SK-N-SH (cell line): ENCODE results near the gene TMEM134. TPM values are rescaled to one million over a fixed set of nuclear protein-coding genes. Genes with fewer than 3 reads are reported as not detected.

Experiments
- CTCF ChIA-PET: fragments of 300-600, 350-600 bp; formaldehyde crosslinking; extraction: SDS; loops from one replicate; lab custom pipeline; 2021; lab: Yijun Ruan, JAX
- POLR2A ChIA-PET: fragments of 350-600 bp; sonication (Branson Sonifier 250); formaldehyde crosslinking; extraction: SDS; loops from one replicate; lab custom pipeline; 2020; ENCODE audit warnings: antibody characterized with exemption, inconsistent platforms; lab: Yijun Ruan, JAX
- DNase-seq: peaks from one replicate; pipeline ENCODE4 v3.0.0; 2012
- H2AFZ ChIP-seq: fragments of 200-600 bp; sonication (generic); 2 replicates; pipeline ENCODE4 v1.8.1; 2016; ENCODE audit warnings: antibody characterized with exemption, mild to moderate bottlenecking, low read depth
- H3F3A ChIP-seq: fragments of 200-600 bp; sonication (generic); replicated peaks from 2 replicates; pipeline ENCODE3; 2016; ENCODE audit warnings: antibody characterized with exemption, mild to moderate bottlenecking; ENCODE audit not compliant: insufficient read depth
- H3K27ac ChIP-seq, 2 experiments: fragments of 200-500 bp in 1 of 2; fragments of 200-600 bp in 1 of 2; sonication (Bioruptor generic) in 1 of 2; sonication (generic), shearing (Covaris generic) in 1 of 2; 2 replicates each; pipeline versions ENCODE4 v1.5.1 to v1.6.1; 2014 to 2016; ENCODE audit warnings: low read depth in 2 of 2, inconsistent platforms in 1 of 2, low read length in 1 of 2, mild to moderate bottlenecking in 1 of 2, mixed read lengths in 1 of 2
- H3K27me3 ChIP-seq: fragments of 200-600 bp; sonication (generic), shearing (Covaris generic); 2 replicates; pipeline ENCODE4 v1.6.1; 2016; ENCODE audit warnings: mixed run types; ENCODE audit not compliant: insufficient read depth
- H3K36me3 ChIP-seq, 2 experiments: fragments of 200-500 bp in 1 of 2; fragments of 200-600 bp in 1 of 2; sonication (Bioruptor generic) in 1 of 2; sonication (generic) in 1 of 2; replicated peaks in 1 of 2; 2 replicates each; pipeline versions ENCODE3 to v1.5.1; 2014 to 2016; ENCODE audit warnings: low read length in 1 of 2, mild to moderate bottlenecking in 1 of 2; ENCODE audit not compliant: insufficient read depth in 2 of 2, control insufficient read depth in 1 of 2
- H3K4me1 ChIP-seq, 2 experiments: fragments of 200-500 bp in 1 of 2; fragments of 200-600 bp in 1 of 2; sonication (Bioruptor generic) in 1 of 2; sonication (generic), shearing (Covaris generic) in 1 of 2; 2 replicates each; pipeline versions ENCODE4 v1.5.1 to v1.6.1; 2014 to 2016; ENCODE audit warnings: low read depth in 1 of 2, low read length in 1 of 2, mixed run types in 1 of 2; ENCODE audit not compliant: insufficient read depth in 2 of 2, control insufficient read depth in 1 of 2
- H3K4me2 ChIP-seq: fragments of 200-600 bp; sonication (generic), shearing (Covaris generic); 2 replicates; pipeline ENCODE4 v1.6.1; 2017; ENCODE audit warnings: mixed run types
- H3K4me3 ChIP-seq, 2 experiments: fragments of 200-500 bp in 1 of 2; fragments of 200-600 bp in 1 of 2; sonication (Bioruptor generic) in 1 of 2; sonication (generic), shearing (Covaris generic) in 1 of 2; 2 replicates each; pipeline versions ENCODE4 v1.5.1 to v1.8.1; 2014 to 2016; ENCODE audit warnings: low read depth in 2 of 2, inconsistent platforms in 1 of 2, low read length in 1 of 2, mild to moderate bottlenecking in 1 of 2, mixed read lengths in 1 of 2, moderate library complexity in 1 of 2
- H3K79me2 ChIP-seq: fragments of 200-600 bp; sonication (generic); 2 replicates; pipeline ENCODE4 v1.8.1; 2017; ENCODE audit warnings: mild to moderate bottlenecking; ENCODE audit not compliant: insufficient read depth
- H3K9ac ChIP-seq: fragments of 200-600 bp; sonication (generic); 2 replicates; pipeline ENCODE4 v1.6.1; 2017; ENCODE audit warnings: mixed run types
- H3K9me2 ChIP-seq: fragments of 200-600 bp; sonication (generic); 2 replicates; pipeline ENCODE4 v1.6.1; 2017; ENCODE audit warnings: mixed run types
- H3K9me3 ChIP-seq: fragments of 200-600 bp; sonication (generic); 2 replicates; pipeline ENCODE4 v1.6.1; 2017; ENCODE audit warnings: mixed run types, mild to moderate bottlenecking, moderate library complexity
- H4K20me1 ChIP-seq: fragments of 200-600 bp; sonication (generic); 2 replicates; pipeline ENCODE4 v1.6.1; 2017; ENCODE audit warnings: mild to moderate bottlenecking, mixed run types; ENCODE audit not compliant: insufficient read depth
- CHD2 ChIP-seq: fragments of 150-350 bp; IDR thresholded peaks from 2 replicates; pipeline ENCODE4 v1.6.1; 2018; ENCODE audit warnings: low read length; ENCODE audit not compliant: partially characterized antibody
- EZH2phosphoT487 ChIP-seq: fragments of 200-600 bp; sonication (generic); IDR thresholded peaks from 2 replicates; pipeline ENCODE4 v1.6.1; 2017; ENCODE audit warnings: low read depth, mixed run types, mild to moderate bottlenecking, antibody characterized with exemption, moderate library complexity, borderline replicate concordance
- GATA2 ChIP-seq: sonication (generic); formaldehyde crosslinking; IDR thresholded peaks from 2 replicates; pipeline ENCODE4 v1.5.0; 2020; ENCODE audit warnings: mild to moderate bottlenecking, missing genetic modification reagents
- MXI1 ChIP-seq: IDR thresholded peaks from 2 replicates; pipeline ENCODE4 v1.6.1; 2012; ENCODE audit warnings: mild to moderate bottlenecking, low read depth, low read length, improper control_type of control experiment
- POLR2AphosphoS5 ChIP-seq: IDR thresholded peaks from 2 replicates; pipeline ENCODE4 v1.6.1; 2012; ENCODE audit warnings: low read depth, low read length
- RXRA ChIP-seq: IDR thresholded peaks from 2 replicates; pipeline ENCODE4 v1.4.0; 2012; ENCODE audit warnings: low read depth, mild to moderate bottlenecking, borderline replicate concordance
- TAF1 ChIP-seq: IDR thresholded peaks from 2 replicates; pipeline ENCODE4 v1.6.1; 2012; ENCODE audit warnings: low read depth, mild to moderate bottlenecking, low read length, moderate library complexity, borderline replicate concordance
- TCF12 ChIP-seq: IDR thresholded peaks from 2 replicates; pipeline ENCODE4 v1.4.0; 2012
- YY1 ChIP-seq: IDR thresholded peaks from 2 replicates; pipeline ENCODE4 v1.4.0; 2012; ENCODE audit warnings: low read depth, mild to moderate bottlenecking
- WGBS: methylation state at CpG from one replicate; pipeline ENCODE4 v1.1.6; 2017; ENCODE audit warnings: low lambda C conversion rate; 5-methylcytosine and 5-hydroxymethylcytosine counted together
- polyA plus RNA-seq, 3 experiments: library from polyadenylated mRNA; depleted of rRNA; stranded (reverse); fragments of >200 nt; gene quantifications; 2 replicates each; pipeline ENCODE4 v1.2.3, GENCODE V29; 2012
- TF ChIP-seq, protein P1 (sequence below): fragments of 200-600 bp; sonication (generic); IDR thresholded peaks from 2 replicates; pipeline ENCODE4 v1.6.1; 2017; ENCODE audit warnings: antibody characterized with exemption, mild to moderate bottlenecking, moderate library complexity
- TF ChIP-seq, protein P2 (sequence below): IDR thresholded peaks from 2 replicates; pipeline ENCODE4 v1.4.0; 2012; ENCODE audit warnings: low read depth

Gene TMEM134
- polyA plus RNA-seq, 1 of the 3 experiments (the other 2 are of a cell fraction), result 132 TPM

DNA sequence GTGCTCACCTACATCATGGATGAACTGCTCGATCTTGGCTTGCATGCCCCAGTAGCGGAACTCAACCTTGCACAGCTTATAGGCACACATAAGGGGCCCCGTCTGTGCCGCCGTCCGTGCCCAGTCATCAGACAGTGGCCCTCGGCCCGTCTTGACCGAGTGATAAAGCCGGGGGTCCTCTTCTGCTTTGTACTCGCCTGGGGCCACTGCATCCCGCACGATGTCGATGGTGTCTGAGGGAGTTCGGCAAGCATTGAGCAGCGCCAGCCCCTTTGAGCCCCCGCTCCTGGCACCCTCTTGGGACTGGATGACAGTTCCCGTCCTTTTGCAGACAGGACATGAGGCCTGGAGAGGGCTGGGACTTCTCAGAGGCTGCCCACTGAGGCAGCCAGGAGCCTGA, 32.8 kb upstream of the TMEM134 start (continued):
- TF ChIP-seq, protein P1, sequence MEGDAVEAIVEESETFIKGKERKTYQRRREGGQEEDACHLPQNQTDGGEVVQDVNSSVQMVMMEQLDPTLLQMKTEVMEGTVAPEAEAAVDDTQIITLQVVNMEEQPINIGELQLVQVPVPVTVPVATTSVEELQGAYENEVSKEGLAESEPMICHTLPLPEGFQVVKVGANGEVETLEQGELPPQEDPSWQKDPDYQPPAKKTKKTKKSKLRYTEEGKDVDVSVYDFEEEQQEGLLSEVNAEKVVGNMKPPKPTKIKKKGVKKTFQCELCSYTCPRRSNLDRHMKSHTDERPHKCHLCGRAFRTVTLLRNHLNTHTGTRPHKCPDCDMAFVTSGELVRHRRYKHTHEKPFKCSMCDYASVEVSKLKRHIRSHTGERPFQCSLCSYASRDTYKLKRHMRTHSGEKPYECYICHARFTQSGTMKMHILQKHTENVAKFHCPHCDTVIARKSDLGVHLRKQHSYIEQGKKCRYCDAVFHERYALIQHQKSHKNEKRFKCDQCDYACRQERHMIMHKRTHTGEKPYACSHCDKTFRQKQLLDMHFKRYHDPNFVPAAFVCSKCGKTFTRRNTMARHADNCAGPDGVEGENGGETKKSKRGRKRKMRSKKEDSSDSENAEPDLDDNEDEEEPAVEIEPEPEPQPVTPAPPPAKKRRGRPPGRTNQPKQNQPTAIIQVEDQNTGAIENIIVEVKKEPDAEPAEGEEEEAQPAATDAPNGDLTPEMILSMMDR, result no peak
- TF ChIP-seq TAF1 (no peak), YY1 (no peak)

DNA sequence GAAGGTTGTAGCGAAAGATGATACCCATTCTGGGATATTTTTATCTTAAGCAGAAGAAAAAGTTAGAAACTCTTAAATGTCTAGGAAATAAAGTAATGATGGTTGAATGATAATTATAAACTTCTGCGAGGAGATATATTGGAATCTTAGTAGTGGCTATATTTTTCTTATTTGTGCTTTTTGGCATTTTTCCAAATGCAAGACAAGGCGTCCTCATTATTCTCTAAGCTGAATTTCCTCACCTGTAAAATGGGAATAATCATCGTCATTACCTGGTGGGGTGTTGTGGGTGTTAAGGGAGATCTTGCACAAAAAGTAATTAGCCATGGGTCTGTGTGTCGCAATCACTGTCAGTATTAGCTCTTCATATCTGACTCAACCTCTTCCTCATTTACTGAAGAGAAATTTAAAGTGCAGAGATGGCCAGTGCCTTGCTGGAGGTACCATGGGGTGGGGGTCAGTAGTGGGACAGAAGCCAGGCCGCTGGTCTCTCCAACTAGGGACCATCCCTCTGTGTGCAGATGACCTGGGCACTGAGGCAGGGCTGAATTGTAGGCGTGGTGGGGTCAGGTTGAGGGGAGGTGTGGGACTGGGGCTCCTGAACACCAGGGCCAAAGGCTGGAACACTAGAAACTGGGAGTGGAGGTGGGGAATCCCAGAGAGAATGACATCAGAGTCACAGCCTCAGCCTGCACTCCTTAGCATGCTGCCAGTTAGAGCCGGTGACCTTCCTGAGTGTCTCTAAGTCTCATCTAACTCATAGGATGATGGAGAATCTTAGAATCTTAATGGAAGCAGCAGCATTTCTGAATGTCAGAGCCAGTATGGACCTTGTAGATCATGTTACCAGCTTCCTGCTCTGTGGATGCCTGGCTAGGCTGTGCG, 32.0 kb upstream of the TMEM134 start:
- 94% methylated on average over 9 of the region's 9 CpGs for WGBS
- no peaks in the 10 kb centered on the region for H3K27me3 ChIP-seq
- no peak overlapping the region for H3K9ac ChIP-seq
- TF ChIP-seq TCF12 (no peak), EZH2phosphoT487 (no peak), POLR2AphosphoS5 (no peak), GATA2 (CRISPR knock-in tag) (no peak), RXRA (no peak)
- TF ChIP-seq, protein P2, sequence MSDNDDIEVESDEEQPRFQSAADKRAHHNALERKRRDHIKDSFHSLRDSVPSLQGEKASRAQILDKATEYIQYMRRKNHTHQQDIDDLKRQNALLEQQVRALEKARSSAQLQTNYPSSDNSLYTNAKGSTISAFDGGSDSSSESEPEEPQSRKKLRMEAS, result no peak
- H3K4me3 ChIP-seq, result no peak overlapping the region
- peaks cover 14% of the 10 kb centered on the region for H3K79me2 ChIP-seq
- H2AFZ ChIP-seq, result no peak overlapping the region
- H3F3A ChIP-seq, result peaks cover 8% of the 10 kb centered on the region
- H4K20me1 ChIP-seq, result peaks cover 13% of the 10 kb centered on the region
- ChIA-PET POLR2A (interaction anchor here (0.6 kb wide), 1 partner anchor 24 kb away, joined by 4 read pairs; no protein-coding TSS in a partner anchor), CTCF (interaction anchor here (1.1 kb wide), 2 partner anchors 99 to 145 kb away, joined by 3 read pairs; partner anchors contain the start of gene PPP1CA)
- H3K9me2 ChIP-seq, result no peaks in the 10 kb centered on the region
- DNase-seq, result no peak
- no peak overlapping the region for H3K27ac ChIP-seq
- peaks cover 10 to 13% of the 10 kb centered on the region in 2 experiments for H3K36me3 ChIP-seq
- no peaks in the 10 kb centered on the region for H3K9me3 ChIP-seq
- peaks cover 7 to 16% of the 10 kb centered on the region in 2 experiments for H3K4me1 ChIP-seq
- H3K4me2 ChIP-seq, result no peak overlapping the region

DNA sequence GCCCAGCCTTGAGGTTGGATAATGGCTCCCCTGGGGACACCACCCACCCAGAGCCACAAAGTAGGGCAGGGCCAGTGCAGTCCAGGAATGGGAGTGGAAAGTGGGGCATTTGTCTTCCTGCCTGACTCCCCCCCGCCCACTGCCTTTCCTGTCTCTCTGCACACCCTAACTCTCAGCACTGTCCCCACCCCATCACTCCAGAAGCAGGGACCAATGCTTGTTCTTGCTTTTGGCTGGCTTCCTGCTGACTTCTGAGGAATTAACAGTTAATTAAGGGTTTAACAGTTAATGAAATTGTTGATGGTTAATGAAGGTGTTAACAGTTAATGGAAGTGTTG, 31.4 kb upstream of the TMEM134 start:
- H3F3A ChIP-seq, result peaks cover 3% of the 10 kb centered on the region
- no peaks in the 10 kb centered on the region for H3K27me3 ChIP-seq
- H3K9ac ChIP-seq, result no peak overlapping the region
- ChIA-PET POLR2A (interaction anchor here (1.1 kb wide), 1 partner anchor 9 kb away, joined by 5 read pairs; no protein-coding TSS in a partner anchor), CTCF (interaction anchor here (1.1 kb wide), 1 partner anchor 99 kb away, joined by 3 read pairs; the partner anchor contains the start of gene PPP1CA)
- peaks cover 10 to 13% of the 10 kb centered on the region in 2 experiments for H3K36me3 ChIP-seq
- DNase-seq, result no peak
- no peak overlapping the region for H2AFZ ChIP-seq
- TF ChIP-seq, protein P1, result no peak
- TF ChIP-seq YY1, result no peak
- no peak for TF ChIP-seq TCF12
- TF ChIP-seq MXI1, result no peak
- TF ChIP-seq CHD2, result no peak
- peaks cover 14% of the 10 kb centered on the region for H3K79me2 ChIP-seq
- no peak overlapping the region for H3K27ac ChIP-seq
- no peak overlapping the region for H3K4me3 ChIP-seq
- peaks cover 2 to 10% of the 10 kb centered on the region in 2 experiments for H3K4me1 ChIP-seq
- peaks cover 13% of the 10 kb centered on the region for H4K20me1 ChIP-seq
- H3K9me2 ChIP-seq, result no peaks in the 10 kb centered on the region
- WGBS, result 90% methylated on average over 1 of the region's 1 CpG
- no peaks in the 10 kb centered on the region for H3K9me3 ChIP-seq
- no peak overlapping the region for H3K4me2 ChIP-seq
